GM21390 (cell line): ENCODE data around the gene PLK5.

Experiments
- ATAC-seq: cut with Tn5 transposase; IDR thresholded peaks from one replicate; pipeline ENCODE4 v1.9.1; 2021; ENCODE audit not compliant: unreplicated experiment

Gene PLK5

GRCh38 chr19:1554968-1555367 is 31.1 kb downstream of the PLK5 start:
- no peak for ATAC-seq

GRCh38 chr19:1555487-1556389 is 31.9 kb downstream of the PLK5 start:
- ATAC-seq = no peak

GRCh38 chr19:1556390-1557070 is 32.7 kb downstream of the PLK5 start:
- no peak for ATAC-seq

DNA sequence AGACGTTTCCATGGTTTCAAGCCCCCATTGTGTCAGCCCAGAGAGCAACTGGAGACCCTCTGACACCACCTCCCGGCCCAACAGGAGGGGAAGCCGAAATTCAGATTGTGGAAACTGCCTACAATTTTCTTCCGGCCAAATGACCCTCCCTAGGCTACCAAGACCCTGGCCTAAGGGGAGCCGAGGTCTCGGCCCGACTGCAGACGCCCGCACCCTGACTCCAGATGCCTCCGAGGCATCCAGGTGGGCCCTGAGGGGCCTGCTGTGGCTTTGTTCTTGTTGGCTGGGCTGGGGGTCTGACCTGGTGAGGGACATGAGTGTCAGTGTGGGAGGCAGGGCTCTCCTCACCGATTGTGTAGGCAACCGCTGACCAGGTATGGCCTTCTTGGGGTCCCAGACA is 34.7 kb downstream of the PLK5 start:
- ATAC-seq = no peak

DNA sequence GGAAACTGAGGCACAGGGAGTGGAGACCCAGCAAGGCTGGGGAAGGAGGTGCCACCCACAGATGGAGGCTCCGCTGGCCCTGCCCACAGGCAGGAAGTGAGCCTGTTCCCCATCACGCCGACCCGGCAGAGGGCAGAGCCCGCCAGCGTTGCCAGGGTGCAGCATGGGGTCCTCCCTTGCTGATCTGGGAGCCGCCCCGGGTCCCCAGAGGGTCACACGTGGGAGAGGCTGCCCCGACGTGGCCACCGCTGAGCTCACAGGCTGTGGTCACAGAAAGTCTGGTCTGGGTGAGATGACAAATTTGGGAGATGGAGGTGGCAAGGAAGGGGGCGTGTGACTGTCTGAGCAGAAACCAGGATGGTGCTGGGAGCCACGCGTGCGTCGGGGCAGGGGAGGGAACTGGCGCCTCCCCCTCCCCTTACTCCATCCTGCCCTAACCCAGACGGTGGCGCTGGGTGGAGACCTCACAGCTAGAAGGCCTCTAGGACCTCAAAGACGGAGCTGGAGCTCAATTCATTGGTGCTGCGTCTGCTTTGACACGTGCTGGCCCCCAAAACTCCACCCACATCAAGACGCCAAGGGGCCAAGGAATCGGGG is 36.5 kb downstream of the PLK5 start:
- no peak for ATAC-seq

DNA sequence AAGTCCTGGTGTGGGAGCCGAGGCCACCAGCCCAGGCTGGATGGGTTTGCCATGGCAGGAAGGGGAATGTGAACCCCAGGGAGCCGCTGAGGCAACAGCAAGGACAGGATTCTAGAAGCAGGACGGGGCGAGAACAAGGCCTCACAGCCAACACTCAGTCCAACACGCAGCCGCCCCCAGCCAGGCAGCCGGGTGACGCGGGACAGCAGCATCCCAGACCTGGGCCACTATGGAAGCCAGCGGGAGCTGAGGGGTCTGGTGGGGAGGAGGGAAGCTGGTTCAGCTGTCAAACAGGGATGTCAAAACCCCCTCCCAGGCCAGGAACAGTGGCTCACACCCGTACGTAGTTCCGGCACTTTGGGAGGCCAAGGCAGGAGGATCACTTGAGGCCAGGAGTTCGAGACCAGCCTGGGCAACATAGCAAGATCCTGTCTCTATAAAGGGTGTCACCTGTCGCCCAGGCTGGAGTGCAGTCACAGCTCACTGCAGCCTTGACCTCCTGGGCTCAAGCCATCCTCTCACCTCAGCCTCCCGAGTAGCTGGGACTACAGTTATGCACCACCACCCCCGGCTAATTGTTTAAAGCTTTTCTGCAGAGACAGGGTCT is 37.5 kb downstream of the PLK5 start:
- no peak for ATAC-seq

- ATAC-seq = no peak
Observed at GRCh38 chr19:1563251-1563650, 39.4 kb downstream of the PLK5 start.

DNA sequence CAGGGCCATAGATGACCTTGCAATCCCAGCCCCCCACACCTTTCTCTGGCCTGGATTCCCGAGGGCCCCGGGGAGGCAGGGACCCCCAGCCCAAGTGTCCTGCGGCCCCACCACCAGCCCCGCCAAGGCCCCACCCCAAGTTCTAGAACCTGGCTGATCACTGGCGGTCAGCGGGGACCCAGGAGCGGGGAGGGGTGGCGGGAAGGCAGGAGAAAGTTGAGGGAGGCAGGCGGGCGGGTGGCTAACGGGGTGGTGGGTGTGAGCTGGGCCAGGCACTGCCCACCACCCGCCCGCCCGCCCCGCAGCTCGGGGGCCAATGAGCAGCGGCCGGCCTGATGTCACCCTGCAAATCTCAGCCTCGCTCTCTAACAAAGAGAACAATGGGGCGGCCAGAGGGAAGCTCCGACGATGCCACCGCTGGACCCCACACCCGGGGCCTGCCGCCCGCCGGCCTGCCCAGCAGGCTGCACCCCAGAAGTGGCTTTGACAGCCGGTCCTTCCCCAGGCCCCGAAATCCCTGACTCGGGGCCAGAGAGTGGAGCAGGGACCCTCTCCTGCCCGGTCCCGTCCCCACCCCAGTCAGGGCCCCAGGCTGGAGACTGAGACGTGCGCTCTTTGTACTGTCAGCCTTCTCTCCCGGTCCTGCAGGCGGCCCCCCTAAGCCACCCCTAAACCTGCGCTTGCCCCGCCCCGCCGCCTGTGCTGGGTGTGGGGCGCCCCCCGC is 42.7 kb downstream of the PLK5 start:
- ATAC-seq = no peak

- ATAC-seq = no peak
Observed at GRCh38 chr19:1567116-1567847, 43.4 kb downstream of the PLK5 start.

DNA sequence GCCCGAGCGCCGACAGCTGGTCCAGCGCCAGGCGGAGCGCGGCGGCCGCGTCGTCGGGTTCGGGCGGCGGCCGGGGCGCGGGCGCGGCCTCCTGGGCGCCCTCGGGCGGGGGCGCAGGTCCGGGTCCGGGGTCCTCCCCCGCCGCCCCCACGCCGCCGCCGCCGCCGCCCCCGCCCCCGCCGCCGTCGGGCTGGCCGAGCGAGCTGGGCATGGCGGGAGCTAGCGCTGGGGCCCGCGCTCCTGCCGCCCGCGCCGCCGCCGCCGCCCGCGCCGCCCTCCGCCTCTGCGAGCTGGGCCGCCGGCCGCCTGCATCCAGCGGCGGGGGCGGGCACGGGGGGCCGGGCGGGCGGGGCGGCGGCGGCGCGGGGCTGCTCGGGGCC is 44.0 kb downstream of the PLK5 start:
- ATAC-seq = no peak

GRCh38 chr19:1568320-1569019 is 44.6 kb downstream of the PLK5 start, which contains the start of gene MEX3D:
MEX3D (minus strand) TSS chr19:1568325; CDS start chr19:1568058, 267 bp downstream.
- ATAC-seq = peak; percentile 61

- no peak for ATAC-seq
Observed at GRCh38 chr19:1569997-1570396, 46.1 kb downstream of the PLK5 start.

DNA sequence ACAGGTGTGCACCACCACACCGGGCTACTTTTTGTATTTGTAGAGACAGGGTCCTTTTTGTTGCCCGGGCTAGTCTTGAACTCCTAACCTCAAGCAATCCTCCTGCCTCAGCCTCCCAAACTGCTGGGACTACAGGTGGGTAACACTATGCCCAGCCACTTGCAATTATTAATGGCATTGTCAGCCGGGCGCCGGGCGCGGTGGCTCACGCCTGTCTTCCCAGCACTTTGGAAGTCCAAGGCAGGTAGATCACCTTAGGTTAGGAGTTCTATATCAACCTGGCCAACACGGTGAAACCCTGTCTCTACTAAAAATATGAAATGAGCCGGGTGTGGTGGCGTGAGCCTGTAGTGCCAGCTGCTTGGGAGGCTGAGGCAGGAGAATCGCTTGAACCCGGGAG is 47.0 kb downstream of the PLK5 start:
- no peak for ATAC-seq

GRCh38 chr19:1571358-1571757 is 47.5 kb downstream of the PLK5 start:
- no peak for ATAC-seq

DNA sequence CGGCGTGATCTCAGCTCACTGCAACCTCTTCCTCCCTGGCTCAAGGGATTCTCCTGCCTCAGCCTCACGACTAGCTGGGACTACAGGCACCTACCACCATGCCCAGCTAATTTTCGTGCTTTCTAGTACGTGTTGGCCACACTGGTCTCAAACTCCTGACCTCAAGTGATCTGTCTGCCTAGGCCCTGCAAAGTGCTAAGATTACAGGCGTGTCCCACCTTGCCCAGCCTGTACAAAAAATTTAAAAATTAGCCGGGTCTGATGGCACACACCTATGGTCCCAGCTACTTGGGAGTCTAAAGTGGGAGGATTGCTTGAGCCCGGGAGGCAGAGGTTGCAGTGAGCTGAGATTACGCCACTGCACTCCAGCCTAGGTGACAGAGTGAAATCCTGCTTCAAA is 48.9 kb downstream of the PLK5 start:
- no peak for ATAC-seq

DNA sequence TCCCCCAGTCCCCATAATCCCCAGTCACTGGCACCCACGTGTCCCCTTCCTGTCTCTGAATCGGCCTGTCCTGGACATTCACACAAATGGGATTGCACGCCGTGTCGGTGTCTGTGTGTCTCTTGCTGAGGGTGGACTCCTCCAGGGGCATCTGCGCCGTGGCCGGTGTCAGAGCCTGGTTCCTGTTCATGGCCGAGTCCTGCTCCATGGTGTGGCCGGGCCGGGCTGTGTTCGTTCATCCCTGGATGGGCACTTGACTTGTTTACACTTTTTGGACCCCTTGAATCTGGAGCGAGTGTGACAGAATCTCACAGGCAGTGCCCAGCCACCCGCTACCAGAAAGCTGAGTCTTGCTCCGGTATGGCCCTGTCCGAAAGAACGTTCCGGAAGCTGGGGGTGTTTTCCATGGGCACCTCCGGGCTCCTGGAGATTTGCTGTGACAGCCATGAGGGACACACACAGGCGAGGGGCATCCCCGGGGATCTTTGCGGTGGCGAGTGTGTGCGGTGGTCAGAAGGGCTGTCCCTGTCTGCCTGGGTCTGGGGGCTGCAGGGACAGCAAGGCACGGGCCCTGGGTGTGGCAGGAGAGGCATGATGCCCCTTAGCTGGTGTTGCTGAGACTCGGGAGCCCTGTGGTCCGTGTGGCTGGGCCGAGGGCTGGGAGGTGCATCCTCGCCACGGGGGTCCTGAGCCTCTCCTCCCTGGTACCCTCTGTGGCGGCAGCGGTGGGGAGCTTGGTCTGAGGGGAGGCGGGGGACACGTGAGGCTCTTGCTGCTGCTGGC is 50.7 kb downstream of the PLK5 start:
- no peak for ATAC-seq

- ATAC-seq = no peak
Observed at GRCh38 chr19:1575323-1576241, 51.7 kb downstream of the PLK5 start.
